Transverse colon (tissue), 4 donors: Measurements from ENCODE around the gene ZNF99. TPM values are rescaled to one million over a fixed set of nuclear protein-coding genes. Genes with fewer than 3 reads are reported as not detected.
A peak's percentile ranks its signal among the peaks of the same experiment; 100 is the strongest.

ENCODE experiments used
- DNase-seq: peaks from one replicate; pipeline ENCODE4 v3.0.0-alpha.2; 2019
- H3K27ac ChIP-seq, 4 donors: fragments of 200-600 bp; sonication (generic); 2 replicates each; pipeline ENCODE4 v1.5.1; 2016 to 2018; ENCODE audit warnings: inconsistent platforms in 4 of 4
- H3K27me3 ChIP-seq: fragments of 200-600 bp; sonication (generic); 2 replicates; pipeline ENCODE4 v1.5.1; 2017; ENCODE audit warnings: inconsistent platforms
- H3K36me3 ChIP-seq, 4 donors: fragments of 200-600 bp; sonication (generic); 2 replicates each; pipeline ENCODE4 v1.5.1; 2017 to 2019; ENCODE audit warnings: inconsistent platforms in 4 of 4
- H3K4me1 ChIP-seq, 4 donors: fragments of 200-600 bp; sonication (generic); 2 replicates each; pipeline ENCODE4 v1.5.1; 2017 to 2020; ENCODE audit warnings: inconsistent platforms in 4 of 4
- H3K4me3 ChIP-seq, 4 donors: fragments of 200-600 bp; sonication (generic); 1 replicate in 1 of 4; 2 replicates in 3 of 4; pipeline versions ENCODE4 v1.5.1 to v1.6.1; 2017 to 2019; ENCODE audit warnings: inconsistent platforms in 4 of 4
- H3K9me3 ChIP-seq, 2 donors: fragments of 200-600 bp; sonication (generic); 2 replicates each; pipeline ENCODE4 v1.5.1; 2017 to 2019; ENCODE audit warnings: inconsistent platforms in 2 of 2
- CTCF ChIP-seq, 5 experiments: fragments of 200-600 bp in 3 of 5; fragments of 450-650 bp in 2 of 5; sonication (generic) in 3 of 5; IDR thresholded peaks; 1 replicate in 2 of 5; 2 replicates in 3 of 5; pipeline ENCODE4 v1.5.1; 2016 to 2017; ENCODE audit warnings: antibody characterized with exemption in 5 of 5, inconsistent platforms in 3 of 5, mild to moderate bottlenecking in 2 of 5, moderate library complexity in 1 of 5
- EP300 ChIP-seq: sonication (generic); formaldehyde crosslinking; IDR thresholded peaks from one replicate; pipeline ENCODE4 v1.6.1; 2017; ENCODE audit warnings: antibody characterized with exemption, low read depth
- POLR2A ChIP-seq: fragments of 450-650 bp; IDR thresholded peaks from one replicate; pipeline ENCODE4 v1.6.1; 2016; ENCODE audit warnings: antibody characterized with exemption, mild to moderate bottlenecking, moderate library complexity
- POLR2AphosphoS5 ChIP-seq, 3 donors: sonication (generic); formaldehyde crosslinking; IDR thresholded peaks; one replicate each; pipeline ENCODE4 v1.6.1; 2016; ENCODE audit warnings: antibody characterized with exemption in 3 of 3
- WGBS, 2 donors: methylation state at CpG; one replicate each; pipeline ENCODE4 v1.1.5; 2018; ENCODE audit warnings: low coverage in 1 of 2; 5-methylcytosine and 5-hydroxymethylcytosine counted together
- in situ Hi-C, 4 donors: fragments of 200-750 bp; cut with MboI; loops; one replicate each; pipeline versions ENCODE4 v1.15.0 to v1.15.1; 2017; ENCODE audit warnings: low sequenced_read_pairs in 3 of 4, low pct_ligation_motif_present in 1 of 4, low pct_unique_long_range_greater_than_20kb in 1 of 4
- intact Hi-C: fragments of 100-400 bp; cut with DNase I; formaldehyde crosslinking; loops from one replicate; pipeline ENCODE4 v1.15.1; 2023; ENCODE audit warnings: low total_unique reads
- total RNA-seq, 4 donors: library from RNA; depleted of rRNA; stranded (reverse); fragments of >200 nt; gene quantifications; one replicate each; pipeline ENCODE4 v1.1.0, GENCODE V29; 2016

The ZNF99 gene
- total RNA-seq = not detected

DNA sequence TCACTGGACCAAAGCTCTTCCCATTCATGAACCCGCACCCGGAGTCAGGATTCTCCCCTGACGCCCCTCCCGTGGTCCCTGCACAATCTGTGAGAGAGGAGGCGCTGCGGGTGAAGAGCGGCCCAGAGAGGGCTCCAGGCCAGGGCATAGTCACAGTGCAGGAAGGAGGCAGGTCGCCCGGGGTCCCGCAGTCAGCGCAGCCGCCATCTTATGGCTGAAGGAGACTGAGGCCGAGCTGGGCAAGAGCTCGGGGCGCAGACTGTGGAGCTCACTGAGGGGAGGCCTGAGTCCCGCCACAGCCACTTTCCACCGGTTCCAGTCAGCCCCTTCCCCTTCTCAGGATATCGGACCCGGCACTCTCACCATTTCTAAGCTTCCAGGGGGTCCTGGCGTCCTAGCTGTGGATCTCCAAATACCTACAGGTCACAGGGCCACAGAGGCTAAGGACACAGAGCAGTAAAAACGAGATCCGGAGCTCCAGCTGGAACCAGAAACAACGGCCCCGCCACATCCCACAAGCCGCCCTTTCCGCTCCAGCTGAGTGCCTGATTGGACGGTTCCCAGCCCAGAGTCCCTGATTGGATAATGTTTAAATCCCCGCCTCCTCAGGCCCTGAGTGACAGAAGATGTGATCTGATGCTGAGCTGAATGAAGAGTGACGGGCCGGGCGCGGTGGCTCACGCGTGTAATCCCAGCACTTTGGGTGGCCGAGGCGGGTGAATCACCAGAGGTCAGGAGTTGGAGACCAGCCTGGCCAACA lies at the start of gene ZNF99:
Gene ZNF99, minus strand, starts transcription at position 501 of the 760 bp plus-strand sequence. Its CDS starts 135 bp downstream, at position 366.
- WGBS, 2 donors = 39% methylated on average over 36 of the region's 36 CpGs; no CpG with 5 or more reads in 1 of the 2 donors
- H3K9me3 ChIP-seq = peaks cover 0 to 7% of the 10 kb centered on the region in 2 donors
- peak within 1 kb of the TSS in 2 of 4 donors; percentile 1 to 7 for H3K4me3 ChIP-seq
- no peak within 1 kb of the TSS for H3K27ac ChIP-seq
- no peaks in the 10 kb centered on the region for H3K27me3 ChIP-seq
- no peak for TF ChIP-seq POLR2AphosphoS5 (IDR thresholded peaks at IDR 0.05)
- TF ChIP-seq POLR2A = no peak
- no peak for TF ChIP-seq CTCF (IDR thresholded peaks at IDR 0.05)
- TF ChIP-seq EP300 = no peak
- in situ Hi-C loops (no loop called here), intact Hi-C loops (no loop called here)
- no peaks in the 10 kb centered on the region for H3K36me3 ChIP-seq
- DNase-seq = no peak
- no peaks in the 10 kb centered on the region for H3K4me1 ChIP-seq

DNA sequence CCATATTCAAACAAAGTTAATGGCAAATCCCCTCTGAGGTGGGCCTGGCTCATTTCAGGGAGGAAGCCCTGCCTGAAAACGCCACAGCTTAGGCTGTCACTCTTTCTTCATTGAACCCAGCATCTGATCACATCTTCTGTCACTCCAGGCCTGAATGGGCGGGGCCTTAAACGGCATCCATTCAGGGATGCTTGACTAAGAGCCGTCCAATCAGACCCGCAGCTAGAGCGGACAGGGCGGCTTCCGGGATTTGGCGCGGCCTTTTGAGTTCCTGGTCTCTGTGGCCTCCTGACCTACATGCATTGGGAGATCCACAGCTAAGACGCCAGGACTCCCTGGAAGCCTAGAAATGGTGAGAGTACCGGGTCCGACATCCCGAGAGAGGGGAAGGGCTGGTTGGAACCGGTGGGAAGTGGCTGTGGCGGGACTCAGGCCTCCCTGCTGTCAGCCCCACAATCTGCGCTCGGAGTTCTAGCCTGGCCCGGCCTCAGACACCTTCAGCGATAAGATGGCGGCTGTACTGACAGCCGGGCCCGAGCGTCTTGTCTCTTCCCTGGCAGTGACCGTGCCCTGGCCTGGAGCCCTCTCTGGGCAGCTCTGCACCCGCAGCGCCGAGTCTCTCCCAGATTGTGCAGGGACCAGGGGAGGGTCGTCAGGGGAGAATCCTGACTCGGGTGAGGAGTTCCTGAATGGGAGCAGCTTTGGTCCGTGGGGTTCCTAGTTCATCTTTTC lies 48.2 kb upstream of the ZNF99 start, which contains the start of gene ZNF723:
Gene ZNF723, plus strand, starts transcription at position 261 of the 732 bp plus-strand sequence. Its CDS starts 89 bp downstream, at position 350.
- 49 to 66% methylated on average over 10 to 31 of the region's 31 CpGs for WGBS, 2 donors
- Histone ChIP-seq H3K4me3 (no peak within 1 kb of the TSS), H3K4me1 (no peaks in the 10 kb centered on the region), H3K27me3 (no peaks in the 10 kb centered on the region), H3K9me3 (peaks cover 9 to 41% of the 10 kb centered on the region in 2 donors), H3K36me3 (no peaks in the 10 kb centered on the region), H3K27ac (no peak within 1 kb of the TSS)
- intact Hi-C loops (no loop called here), in situ Hi-C loops (no loop called here)
- no peak for DNase-seq
- TF ChIP-seq EP300 (no peak), POLR2A (no peak), CTCF (IDR thresholded peaks at IDR 0.05) (no peak), POLR2AphosphoS5 (IDR thresholded peaks at IDR 0.05) (no peak)

- H3K4me3 ChIP-seq = no peak overlapping the region
- in situ Hi-C loops (no loop called here), intact Hi-C loops (no loop called here)
- H3K27ac ChIP-seq = no peak overlapping the region
- TF ChIP-seq EP300 (no peak), POLR2AphosphoS5 (IDR thresholded peaks at IDR 0.05) (no peak), CTCF (IDR thresholded peaks at IDR 0.05) (no peak), POLR2A (no peak)
- no peaks in the 10 kb centered on the region for H3K36me3 ChIP-seq
- H3K4me1 ChIP-seq = no peaks in the 10 kb centered on the region
- no peak for DNase-seq
- no peaks in the 10 kb centered on the region for H3K27me3 ChIP-seq
- 97 to 98% methylated on average over 7 to 11 of the region's 11 CpGs for WGBS, 2 donors
- peaks cover 9 to 41% of the 10 kb centered on the region in 2 donors for H3K9me3 ChIP-seq
Measured at GRCh38 chr19:22831211-22831610, 47.3 kb upstream of the ZNF99 start.

- Histone ChIP-seq H3K27ac (no peak overlapping the region), H3K9me3 (peaks cover 0 to 6% of the 10 kb centered on the region in 2 donors), H3K4me1 (no peaks in the 10 kb centered on the region), H3K36me3 (no peaks in the 10 kb centered on the region), H3K27me3 (no peaks in the 10 kb centered on the region), H3K4me3 (no peak overlapping the region)
- 72 to 75% methylated on average over 2 of the region's 2 CpGs for WGBS, 2 donors
- DNase-seq = no peak
- in situ Hi-C loops = no loop called here
- TF ChIP-seq EP300 (no peak), POLR2AphosphoS5 (IDR thresholded peaks at IDR 0.05) (no peak), POLR2A (no peak), CTCF (IDR thresholded peaks at IDR 0.05) (no peak)
- intact Hi-C loops = no loop called here
Measured at GRCh38 chr19:22814124-22814523, 30.2 kb upstream of the ZNF99 start.
